K562 (cell line): ENCODE results near the gene FBXO17. TPM values are rescaled to one million over a fixed set of nuclear protein-coding genes. Genes with fewer than 3 reads are reported as not detected.

ENCODE experiments used
- ATAC-seq: fragments of 200-7000 bp; cut with Tn5 transposase; 3 replicates; pipeline ENCODE4 v1.9.1; 2020; ENCODE audit warnings: moderate library complexity
- BruUV-seq: library from RNA; stranded (reverse); fragments of 400-500 nt; replicated peaks from 2 replicates; lab custom pipeline; 2021; lab: Mats Ljungman, UMichigan
- CTCF ChIA-PET: fragments of 300-600 bp; formaldehyde crosslinking; extraction: SDS; loops from one replicate; lab custom pipeline; 2021; ENCODE audit warnings: low intra/inter-chr PET ratio; lab: Yijun Ruan, JAX
- POLR2A ChIA-PET: fragments of 300-600, 350-650 bp; sonication (Branson Sonifier 250); formaldehyde crosslinking; extraction: SDS; loops from one replicate; lab custom pipeline; 2021; ENCODE audit warnings: antibody characterized with exemption, inconsistent platforms; lab: Yijun Ruan, JAX
- DNase-seq, 4 experiments: peaks; one replicate each; pipeline versions ENCODE4 v3.0.0 to v3.0.0-alpha.2; 2011 to 2018; ENCODE audit warnings: low spot score in 3 of 4, mixed read lengths in 3 of 4; ENCODE audit errors: extremely low read depth in 1 of 4
- FAIRE-seq: peaks from 2 replicates; lab custom pipeline; 2011; peaks lifted over from hg19 to GRCh38; lab: Jason Lieb, UNC
- H2AFZ ChIP-seq: 2 replicates; pipeline ENCODE4 v1.6.0; 2011; ENCODE audit warnings: low read depth, low read length, control low read depth, inconsistent platforms
- H3K27ac ChIP-seq: fragments of 200-600 bp; 3 replicates; pipeline ENCODE4 v1.8.0; 2011; ENCODE audit warnings: low read depth, mild to moderate bottlenecking, control low read depth, inconsistent platforms, low read length, moderate library complexity, mixed read lengths; ENCODE audit errors: extremely low read depth
- H3K27me3 ChIP-seq, 2 experiments: fragments of 300-600 bp in 1 of 2; 2 replicates in 1 of 2; 3 replicates in 1 of 2; pipeline versions ENCODE4 v1.6.0 to v1.8.0; 2011; ENCODE audit warnings: inconsistent platforms in 2 of 2, low read length in 2 of 2, mild to moderate bottlenecking in 1 of 2, mixed read lengths in 1 of 2, moderate library complexity in 1 of 2; ENCODE audit not compliant: control insufficient read depth in 2 of 2, insufficient read depth in 2 of 2
- H3K36me3 ChIP-seq: fragments of 300-600 bp; 3 replicates; pipeline ENCODE4 v1.8.0; 2011; ENCODE audit warnings: mild to moderate bottlenecking, low read length, inconsistent platforms; ENCODE audit not compliant: control insufficient read depth, insufficient read depth
- H3K4me1 ChIP-seq, 2 experiments: fragments of 200-600 bp in 1 of 2; replicated peaks in 1 of 2; 2 replicates in 1 of 2; 3 replicates in 1 of 2; pipeline versions ENCODE4 v1.5.1 to v1.8.0; 2011; ENCODE audit warnings: inconsistent platforms in 2 of 2, low read length in 2 of 2, mild to moderate bottlenecking in 1 of 2, mixed read lengths in 1 of 2, moderate library complexity in 1 of 2; ENCODE audit not compliant: control insufficient read depth in 2 of 2, insufficient read depth in 2 of 2
- H3K4me2 ChIP-seq: 2 replicates; pipeline ENCODE4 v1.6.1; 2011; ENCODE audit warnings: low read length, control low read depth, inconsistent platforms, mixed read lengths; ENCODE audit not compliant: insufficient read depth
- H3K4me3 ChIP-seq: fragments of 200-600 bp; sonication (generic), shearing (Covaris generic); 2 replicates; pipeline ENCODE4 v1.5.1; 2016; ENCODE audit warnings: control low read depth, inconsistent platforms
- H3K79me2 ChIP-seq: fragments of 200-600 bp; 3 replicates; pipeline ENCODE4 v1.8.0; 2011; ENCODE audit warnings: low read length, inconsistent platforms; ENCODE audit not compliant: control insufficient read depth, insufficient read depth
- H3K9ac ChIP-seq, 2 experiments: 2 replicates each; pipeline versions ENCODE4 v1.6.0 to v1.6.1; 2011; ENCODE audit warnings: low read depth in 2 of 2, low read length in 2 of 2, control low read depth in 1 of 2, inconsistent platforms in 1 of 2, mild to moderate bottlenecking in 1 of 2, mixed read lengths in 1 of 2; ENCODE audit not compliant: insufficient read depth in 1 of 2
- H3K9me1 ChIP-seq: one replicate; pipeline ENCODE4 v1.6.0; 2011; ENCODE audit warnings: inconsistent platforms, mild to moderate bottlenecking, low read length, moderate library complexity; ENCODE audit not compliant: control insufficient read depth, insufficient read depth
- H3K9me3 ChIP-seq: replicated peaks from 2 replicates; pipeline ENCODE4 v1.5.1; 2011; ENCODE audit warnings: low read depth, low read length, inconsistent platforms; ENCODE audit not compliant: control insufficient read depth, insufficient read depth
- H4K20me1 ChIP-seq: replicated peaks from 2 replicates; pipeline ENCODE4 v1.6.1; 2011; ENCODE audit warnings: low read length, inconsistent platforms, mixed read lengths; ENCODE audit not compliant: control insufficient read depth, insufficient read depth
- CBFA2T3 ChIP-seq: fragments of 450-650 bp; IDR thresholded peaks from 2 replicates; pipeline ENCODE4 v1.6.1; 2017
- CEBPZ ChIP-seq: fragments of 150-350 bp; IDR thresholded peaks from 2 replicates; pipeline ENCODE4 v1.6.1; 2014; ENCODE audit warnings: low read depth, mild to moderate bottlenecking, low read length, borderline replicate concordance
- CHD2 ChIP-seq: IDR thresholded peaks from 2 replicates; pipeline ENCODE4 v1.6.1; 2011; ENCODE audit warnings: low read depth, low read length
- FOXK2 ChIP-seq, 2 experiments: fragments of 450-650 bp; IDR thresholded peaks in 1 of 2; conservative IDR thresholded peaks in 1 of 2; 2 replicates each; pipeline ENCODE4 v1.6.1; 2016; ENCODE audit warnings: low read depth in 2 of 2, mild to moderate bottlenecking in 1 of 2
- HMG20A ChIP-seq: fragments of 450-650 bp; formaldehyde crosslinking; conservative IDR thresholded peaks from 2 replicates; pipeline ENCODE4 v1.4.0; 2020; ENCODE audit warnings: mild to moderate bottlenecking, mixed read lengths
- MLX ChIP-seq, 2 experiments: fragments of 450-650 bp in 1 of 2; sonication (generic) in 1 of 2; formaldehyde crosslinking; conservative IDR thresholded peaks; 2 replicates each; pipeline versions ENCODE4 v1.4.0 to v1.8.1; 2020 to 2022; ENCODE audit warnings: mild to moderate bottlenecking in 1 of 2, missing genetic modification reagents in 1 of 2
- MTA2 ChIP-seq: fragments of 450-650 bp; IDR thresholded peaks from 2 replicates; pipeline ENCODE4 v1.6.1; 2016; ENCODE audit warnings: low read depth
- TAL1 ChIP-seq: fragments of 450-650 bp; IDR thresholded peaks from 2 replicates; pipeline ENCODE4 v1.6.1; 2016; ENCODE audit warnings: mild to moderate bottlenecking
- TRIM24 ChIP-seq, 2 experiments: fragments of 450-650 bp; IDR thresholded peaks; 2 replicates each; pipeline ENCODE4 v1.6.1; 2016
- ZEB2 ChIP-seq: fragments of 450-650 bp; IDR thresholded peaks from 2 replicates; pipeline ENCODE4 v1.6.1; 2016
- ZFX ChIP-seq: sonication (generic); formaldehyde crosslinking; IDR thresholded peaks from 2 replicates; pipeline ENCODE4 v1.8.0; 2022; ENCODE audit warnings: mild to moderate bottlenecking, missing genetic modification reagents, moderate library complexity
- ZNF311 ChIP-seq: fragments of 250-450 bp; sonication (Bioruptor Pico); IDR thresholded peaks from 2 replicates; pipeline ENCODE4 v1.4.0; 2020; ENCODE audit warnings: mild to moderate bottlenecking, moderate library complexity
- WGBS: fragments of 100-300 bp; shearing (Covaris generic); methylation state at CpG from one replicate; pipeline ENCODE4 v1.1.6; 2016; ENCODE audit warnings: low coverage, mixed read lengths; ENCODE audit not compliant: insufficient coverage; ENCODE audit errors: missing lambda C conversion rate; 5-methylcytosine and 5-hydroxymethylcytosine counted together
- in situ Hi-C: fragments of 300-500 bp; cut with MboI; formaldehyde crosslinking; loops from 4 replicates; pipeline ENCODE4 v1.15.0; 2018; ENCODE audit warnings: inconsistent platforms, mixed read lengths
- intact Hi-C: fragments of 100-400 bp; cut with micrococcal nuclease; formaldehyde crosslinking; loops from 2 replicates; pipeline ENCODE4 v1.14.2; 2022
- polyA plus RNA-seq, 8 experiments: library from polyadenylated mRNA; depleted of rRNA in 4 of 8; stranded (reverse) in 5 of 8; unstranded in 3 of 8; fragments of >200 nt; fragmentation: Nextera tagmentation in 2 of 8; fragmentation: Illumina TruSeq in 1 of 8; extraction: Ambion mirVana in 2 of 8; extraction: Trizol in 1 of 8; gene quantifications; 2 replicates each; pipeline versions ENCODE4 v1.2.1 to v1.2.3, GENCODE V29; 2011 to 2014; ENCODE audit warnings: inconsistent platforms in 1 of 8, missing spikeins in 1 of 8
- total RNA-seq, 7 experiments: library from RNA; depleted of rRNA in 6 of 7; stranded (reverse); fragments of >200 nt in 6 of 7; fragmentation: Illumina TruSeq in 2 of 7; extraction: Trizol in 2 of 7; gene quantifications; 2 replicates each; pipeline versions ENCODE4 v1.2.1 to v1.2.3, GENCODE V29; 2011 to 2021; ENCODE audit warnings: low replicate concordance in 1 of 7

The FBXO17 gene
- total and polyA plus RNA-seq, 9 of the 15 experiments (the other 6 are each of a cell fraction or from before 2014, with no cell fraction given) = 4.1 to 27.1 (median 19.0) TPM

DNA sequence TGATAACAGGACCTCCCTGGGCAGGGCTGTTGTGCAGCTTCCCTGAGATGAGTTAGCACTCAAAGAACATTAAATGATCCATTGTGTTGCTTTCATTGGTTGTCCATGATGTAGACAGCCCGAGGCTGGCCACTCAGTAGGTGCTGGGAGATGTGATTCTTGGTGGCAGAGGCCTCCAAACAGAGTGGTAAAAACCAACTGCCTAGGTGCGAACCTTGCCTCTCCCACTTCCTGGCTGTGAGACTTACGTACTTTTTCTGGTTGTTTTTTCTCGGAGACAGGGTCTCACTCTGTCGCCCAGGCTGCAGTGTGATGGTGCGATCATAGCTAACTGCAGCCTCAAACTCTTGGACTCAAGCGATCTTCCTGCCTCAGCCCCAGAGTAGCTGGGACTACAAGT lies 51.2 kb downstream of the FBXO17 start:
- H3K4me2 ChIP-seq = no peak overlapping the region
- peaks cover 22% of the 10 kb centered on the region for H3K79me2 ChIP-seq
- no peaks in the 10 kb centered on the region for H3K9me3 ChIP-seq
- no peaks in the 10 kb centered on the region for H4K20me1 ChIP-seq
- POLR2A ChIA-PET = interaction anchor here (1.1 kb wide), 1 partner anchor 9 kb away, joined by 3 read pairs; no protein-coding TSS in a partner anchor
- H3K9me1 ChIP-seq = no peaks in the 10 kb centered on the region
- CTCF ChIA-PET = no interaction called here
- intact Hi-C loops = no loop called here
- no peak overlapping the region for H2AFZ ChIP-seq
- DNase-seq (peak in 1 of 4 experiments; percentile 5), ATAC-seq (no peak)
- no peak overlapping the region for H3K4me3 ChIP-seq
- no peak overlapping the region for H3K9ac ChIP-seq
- in situ Hi-C loops = loop anchor here (10.0 kb wide), 1 partner anchor 400 kb away; no protein-coding TSS in a partner anchor
- TF ChIP-seq ZNF311 (CRISPR knock-in tag) (no peak), TRIM24 (IDR thresholded peaks at IDR 0.05) (no peak), TAL1 (no peak), FOXK2 (conservative IDR thresholded peaks at IDR 0.05 in 1 of 2, IDR thresholded peaks at IDR 0.05 in 1 of 2; ENCODE audit: low read depth in 2 of 2) (no peak), ZEB2 (no peak), ZFX (CRISPR knock-in tag) (no peak)
- TF ChIP-seq, all 486 proteins: peak for 0
- Histone ChIP-seq H3K27me3 (no peaks in the 10 kb centered on the region), H3K4me1 (peaks cover 0 to 26% of the 10 kb centered on the region in 2 experiments; a peak in 3 of 5 replicates), H3K36me3 (peaks cover 62% of the 10 kb centered on the region; the same call in 1 of the 3 replicates), H3K27ac (no peak overlapping the region)
- no TSS peak for BruUV-seq
- 97% methylated on average over 7 of the region's 7 CpGs for WGBS
- no peak for FAIRE-seq

DNA sequence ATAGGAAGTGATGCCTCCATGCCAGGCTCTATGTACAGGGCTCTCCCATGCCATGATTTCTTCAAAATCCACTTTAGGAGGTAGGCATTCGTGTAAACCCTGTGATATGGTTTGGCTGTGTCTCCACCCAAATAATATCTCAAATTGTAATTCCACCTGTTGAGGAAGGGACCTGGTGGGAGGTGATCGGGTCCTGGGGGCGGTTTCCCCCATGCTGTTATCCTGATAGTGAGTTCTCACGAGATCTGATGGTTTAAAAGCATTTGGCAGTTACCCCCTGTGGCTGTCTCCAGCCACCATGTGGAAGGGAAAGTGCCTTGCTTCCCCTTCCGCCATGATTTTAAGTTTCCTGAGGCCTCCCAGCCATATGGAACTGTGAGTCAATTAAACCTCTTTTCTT lies 53.1 kb downstream of the FBXO17 start:
- H3K9me3 ChIP-seq = no peaks in the 10 kb centered on the region
- CTCF ChIA-PET = no interaction called here
- no peak for FAIRE-seq

More for the DNA sequence above, 53.1 kb downstream of the FBXO17 start:
- Histone ChIP-seq H3K9me1 (no peaks in the 10 kb centered on the region), H3K9ac (peak overlapping the region in 1 of 2 experiments; percentile 35; a peak in 1 of 4 replicates), H3K27me3 (no peaks in the 10 kb centered on the region), H2AFZ (no peak overlapping the region), H3K4me3 (no peak overlapping the region), H3K79me2 (peaks cover 3% of the 10 kb centered on the region; the same call in 1 of the 3 replicates), H3K27ac (no peak overlapping the region)
- ATAC-seq = no peak
- POLR2A ChIA-PET = interaction anchor here (1.1 kb wide), 1 partner anchor 8 kb away, joined by 3 read pairs; the partner anchor contains the start of genes MRPS12 and SARS2
- intact Hi-C loops = no loop called here
- TF ChIP-seq CHD2 (peak; percentile 68), CBFA2T3 (peak; percentile 24; the same call in 1 of the 2 replicates), HMG20A (CRISPR knock-in tag) (no peak), CEBPZ (no peak), MTA2 (no peak), MLX (CRISPR knock-in tag; conservative IDR thresholded peaks at IDR 0.05) (no peak)
- TF ChIP-seq, all 486 proteins: peak for 2
- Histone ChIP-seq H3K4me1 (peaks cover 0 to 31% of the 10 kb centered on the region in 2 experiments; a peak in 3 of 5 replicates), H3K4me2 (no peak overlapping the region), H4K20me1 (no peaks in the 10 kb centered on the region), H3K36me3 (peaks cover 50% of the 10 kb centered on the region; the same call in 1 of the 3 replicates)
- DNase-seq = peak in 2 of 4 experiments; percentile 13
- BruUV-seq = no TSS peak
- in situ Hi-C loops = loop anchor here (10.0 kb wide), 1 partner anchor 398 kb away; no protein-coding TSS in a partner anchor
- 59% methylated on average over 5 of the region's 5 CpGs for WGBS
